ENCODE results near the gene NKAIN1.

GRCh38 chr1:31244326-31244725, 4.6 kb upstream of the NKAIN1 start:
- TF ChIP-seq, protein P1, sequence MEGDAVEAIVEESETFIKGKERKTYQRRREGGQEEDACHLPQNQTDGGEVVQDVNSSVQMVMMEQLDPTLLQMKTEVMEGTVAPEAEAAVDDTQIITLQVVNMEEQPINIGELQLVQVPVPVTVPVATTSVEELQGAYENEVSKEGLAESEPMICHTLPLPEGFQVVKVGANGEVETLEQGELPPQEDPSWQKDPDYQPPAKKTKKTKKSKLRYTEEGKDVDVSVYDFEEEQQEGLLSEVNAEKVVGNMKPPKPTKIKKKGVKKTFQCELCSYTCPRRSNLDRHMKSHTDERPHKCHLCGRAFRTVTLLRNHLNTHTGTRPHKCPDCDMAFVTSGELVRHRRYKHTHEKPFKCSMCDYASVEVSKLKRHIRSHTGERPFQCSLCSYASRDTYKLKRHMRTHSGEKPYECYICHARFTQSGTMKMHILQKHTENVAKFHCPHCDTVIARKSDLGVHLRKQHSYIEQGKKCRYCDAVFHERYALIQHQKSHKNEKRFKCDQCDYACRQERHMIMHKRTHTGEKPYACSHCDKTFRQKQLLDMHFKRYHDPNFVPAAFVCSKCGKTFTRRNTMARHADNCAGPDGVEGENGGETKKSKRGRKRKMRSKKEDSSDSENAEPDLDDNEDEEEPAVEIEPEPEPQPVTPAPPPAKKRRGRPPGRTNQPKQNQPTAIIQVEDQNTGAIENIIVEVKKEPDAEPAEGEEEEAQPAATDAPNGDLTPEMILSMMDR (conservative IDR thresholded peaks at IDR 0.05; ENCODE audit: low read depth, low read length) = no peak
- TF ChIP-seq EZH2 (IDR thresholded peaks at IDR 0.05; ENCODE audit: low read length, unreplicated experiment) = no peak
- TF ChIP-seq EZH2phosphoT487 (IDR thresholded peaks at IDR 0.05; ENCODE audit: borderline replicate concordance, low read length) = no peak
